Ishikawa (cell line): ENCODE measurements around the gene ZNF304.

Experiments used
- CEBPB ChIP-seq: IDR thresholded peaks from 2 replicates; pipeline ENCODE4 v1.6.1; 2012
- CREB1 ChIP-seq: IDR thresholded peaks from 2 replicates; pipeline ENCODE4 v1.6.1; 2012; ENCODE audit warnings: low read depth
- EP300 ChIP-seq: IDR thresholded peaks from 2 replicates; pipeline ENCODE4 v1.6.1; 2012; ENCODE audit warnings: borderline replicate concordance
- FOXM1 ChIP-seq: IDR thresholded peaks from 2 replicates; pipeline ENCODE4 v1.6.1; 2012; ENCODE audit warnings: low read depth, borderline replicate concordance
- RAD21 ChIP-seq: IDR thresholded peaks from 2 replicates; pipeline ENCODE4 v1.6.1; 2012; ENCODE audit warnings: low read depth
- REST ChIP-seq: IDR thresholded peaks from 2 replicates; pipeline ENCODE4 v1.6.1; 2012; ENCODE audit warnings: low read depth, mild to moderate bottlenecking
- TAF1 ChIP-seq: IDR thresholded peaks from 2 replicates; pipeline ENCODE4 v1.6.1; 2012; ENCODE audit warnings: low read depth, mild to moderate bottlenecking
- TEAD4 ChIP-seq: IDR thresholded peaks from 2 replicates; pipeline ENCODE4 v1.6.1; 2012
- YY1 ChIP-seq: IDR thresholded peaks from 2 replicates; pipeline ENCODE4 v1.6.1; 2012; ENCODE audit warnings: low read depth
- TF ChIP-seq, protein P1 (sequence below): IDR thresholded peaks from 2 replicates; pipeline ENCODE4 v1.6.1; 2012
- TF ChIP-seq, protein P2 (sequence below): IDR thresholded peaks from 2 replicates; pipeline ENCODE4 v1.6.1; 2012

- TF ChIP-seq CEBPB (no peak), REST (no peak), YY1 (no peak), TAF1 (no peak), FOXM1 (no peak), CREB1 (no peak), EP300 (no peak), RAD21 (no peak), TEAD4 (no peak)
- TF ChIP-seq, protein P1, sequence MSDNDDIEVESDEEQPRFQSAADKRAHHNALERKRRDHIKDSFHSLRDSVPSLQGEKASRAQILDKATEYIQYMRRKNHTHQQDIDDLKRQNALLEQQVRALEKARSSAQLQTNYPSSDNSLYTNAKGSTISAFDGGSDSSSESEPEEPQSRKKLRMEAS, result no peak
- TF ChIP-seq, protein P2, sequence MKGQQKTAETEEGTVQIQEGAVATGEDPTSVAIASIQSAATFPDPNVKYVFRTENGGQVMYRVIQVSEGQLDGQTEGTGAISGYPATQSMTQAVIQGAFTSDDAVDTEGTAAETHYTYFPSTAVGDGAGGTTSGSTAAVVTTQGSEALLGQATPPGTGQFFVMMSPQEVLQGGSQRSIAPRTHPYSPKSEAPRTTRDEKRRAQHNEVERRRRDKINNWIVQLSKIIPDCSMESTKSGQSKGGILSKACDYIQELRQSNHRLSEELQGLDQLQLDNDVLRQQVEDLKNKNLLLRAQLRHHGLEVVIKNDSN, result no peak
These were observed 31.2 kb upstream of the ZNF304 start for GRCh38 chr19:57319869-57320179.
